ENCODE results near the gene MELTF. TPM values are rescaled to one million over a fixed set of nuclear protein-coding genes. Genes with fewer than 3 reads are reported as not detected.

MELTF gene
- total and polyA plus RNA-seq, 2 donors from 2014 or later = 6.1 to 8.7 TPM

GRCh38 chr3:197009532-197010019 lies 20.0 kb downstream of the MELTF start:
- Histone ChIP-seq H3K4me3 (ENCODE audit: low read length in 3 of 3) (no peak overlapping the region), H3K27ac (ENCODE audit: low read depth in 2 of 2, low read length in 2 of 2) (no peak overlapping the region), H3K9ac (ENCODE audit: low read length in 3 of 3) (no peak overlapping the region), H3K27me3 (ENCODE audit: control insufficient read depth, insufficient read depth, low read length) (no peaks in the 10 kb centered on the region), H3K36me3 (ENCODE audit: control insufficient read depth in 2 of 3, insufficient read depth in 3 of 3, low read length in 3 of 3) (no peaks in the 10 kb centered on the region), H3K4me1 (ENCODE audit: control insufficient read depth in 2 of 3, insufficient read depth in 2 of 3, low read depth in 1 of 3, low read length in 3 of 3) (no peaks in the 10 kb centered on the region), H3K9me3 (ENCODE audit: control insufficient read depth in 2 of 3, insufficient read depth in 1 of 3, low read length in 3 of 3) (no peaks in the 10 kb centered on the region)
- no peak for TF ChIP-seq CTCF (IDR thresholded peaks at IDR 0.05; ENCODE audit: borderline replicate concordance, extremely low read depth, insufficient read depth)
- FAIRE-seq (no peak), DNase-seq (peak in 1 of 5 donors; percentile 75)
- intact Hi-C loops (cut with DNase I) = no loop called here

- Histone ChIP-seq H3K4me3 (ENCODE audit: low read length in 3 of 3) (no peak overlapping the region), H3K9me3 (ENCODE audit: control insufficient read depth in 2 of 3, insufficient read depth in 1 of 3, low read length in 3 of 3) (no peaks in the 10 kb centered on the region), H3K9ac (ENCODE audit: low read length in 3 of 3) (no peak overlapping the region), H3K4me1 (ENCODE audit: control insufficient read depth in 2 of 3, insufficient read depth in 2 of 3, low read depth in 1 of 3, low read length in 3 of 3) (peaks cover 0 to 3% (median 0%) of the 10 kb centered on the region in 3 donors), H3K27me3 (ENCODE audit: control insufficient read depth, insufficient read depth, low read length) (no peaks in the 10 kb centered on the region), H3K36me3 (ENCODE audit: control insufficient read depth in 2 of 3, insufficient read depth in 3 of 3, low read length in 3 of 3) (no peaks in the 10 kb centered on the region), H3K27ac (ENCODE audit: low read depth in 2 of 2, low read length in 2 of 2) (no peak overlapping the region)
- peak in 1 of 5 donors; percentile 32 for DNase-seq
- no peak for FAIRE-seq
- intact Hi-C loops (cut with DNase I) = no loop called here
- no peak for TF ChIP-seq CTCF (IDR thresholded peaks at IDR 0.05; ENCODE audit: borderline replicate concordance, extremely low read depth, insufficient read depth)
These were observed 21.0 kb downstream of the MELTF start for GRCh38 chr3:197008436-197009209.

- Histone ChIP-seq H3K27ac (ENCODE audit: low read depth in 2 of 2, low read length in 2 of 2) (no peak overlapping the region), H3K27me3 (ENCODE audit: control insufficient read depth, insufficient read depth, low read length) (no peaks in the 10 kb centered on the region), H3K4me3 (ENCODE audit: low read length in 3 of 3) (no peak overlapping the region), H3K36me3 (ENCODE audit: control insufficient read depth in 2 of 3, insufficient read depth in 3 of 3, low read length in 3 of 3) (no peaks in the 10 kb centered on the region), H3K9ac (ENCODE audit: low read length in 3 of 3) (no peak overlapping the region), H3K4me1 (ENCODE audit: control insufficient read depth in 2 of 3, insufficient read depth in 2 of 3, low read depth in 1 of 3, low read length in 3 of 3) (peaks cover 0 to 3% (median 0%) of the 10 kb centered on the region in 3 donors), H3K9me3 (ENCODE audit: control insufficient read depth in 2 of 3, insufficient read depth in 1 of 3, low read length in 3 of 3) (no peaks in the 10 kb centered on the region)
- intact Hi-C loops (cut with DNase I) = no loop called here
- TF ChIP-seq CTCF (IDR thresholded peaks at IDR 0.05; ENCODE audit: borderline replicate concordance, extremely low read depth, insufficient read depth) = no peak
- FAIRE-seq = no peak
- DNase-seq = peak in 2 of 5 donors; percentile 21 to 31
These were observed 21.7 kb downstream of the MELTF start for GRCh38 chr3:197007953-197008352.

Measured in kidney (tissue), 14 donors.